ENCODE results near the gene PLA2G1B. TPM values are rescaled to one million over a fixed set of nuclear protein-coding genes. Genes with fewer than 3 reads are reported as not detected.

Gene PLA2G1B
- total RNA-seq, 1 experiment from 2014 or later: not detected

- peaks cover 18% of the 10 kb centered on the region for H3K36me3 Mint-ChIP-seq (ENCODE audit: insufficient read depth, unreplicated experiment)
- no peak overlapping the region for H3K27ac Mint-ChIP-seq (ENCODE audit: unreplicated experiment)
- TF ChIP-seq CTCF (IDR thresholded peaks at IDR 0.05; ENCODE audit: unreplicated experiment): no peak
- H3K4me1 Mint-ChIP-seq (ENCODE audit: low read depth, unreplicated experiment): peaks cover 10% of the 10 kb centered on the region
- BruUV-seq (replicated peaks): no TSS peak
- intact Hi-C loops (cut with micrococcal nuclease; ENCODE audit: unreplicated experiment): no loop called here
- H3K27me3 Mint-ChIP-seq (ENCODE audit: unreplicated experiment): peaks cover 43% of the 10 kb centered on the region
- no peak for DNase-seq
- CTCF ChIA-PET: interaction anchor here (0.5 to 1.7 kb wide), 3 partner anchors 48 to 64 kb away, joined by 3 to 5 read pairs (median 3); partner anchors contain the start of gene SIRT4
- H3K9me3 Mint-ChIP-seq (ENCODE audit: low read depth, unreplicated experiment): no peaks in the 10 kb centered on the region
- H3K4me3 Mint-ChIP-seq (ENCODE audit: low read depth, unreplicated experiment): no peak overlapping the region
Measured at GRCh38 chr12:120365675-120366340, 38.2 kb upstream of the PLA2G1B start.

- H3K36me3 Mint-ChIP-seq (ENCODE audit: insufficient read depth, unreplicated experiment): peaks cover 7% of the 10 kb centered on the region
- peaks cover 10% of the 10 kb centered on the region for H3K4me1 Mint-ChIP-seq (ENCODE audit: low read depth, unreplicated experiment)
- peaks cover 31% of the 10 kb centered on the region for H3K27me3 Mint-ChIP-seq (ENCODE audit: unreplicated experiment)
- no peak for TF ChIP-seq CTCF (IDR thresholded peaks at IDR 0.05; ENCODE audit: unreplicated experiment)
- intact Hi-C loops (cut with micrococcal nuclease; ENCODE audit: unreplicated experiment): no loop called here
- H3K4me3 Mint-ChIP-seq (ENCODE audit: low read depth, unreplicated experiment): no peak overlapping the region
- DNase-seq: no peak
- BruUV-seq (replicated peaks): no TSS peak
- H3K9me3 Mint-ChIP-seq (ENCODE audit: low read depth, unreplicated experiment): no peaks in the 10 kb centered on the region
- CTCF ChIA-PET: interaction anchor here (0.6 kb wide), 2 partner anchors 20 to 60 kb away, joined by 3 to 4 read pairs; no protein-coding TSS in a partner anchor
- H3K27ac Mint-ChIP-seq (ENCODE audit: unreplicated experiment): no peak overlapping the region
Measured at GRCh38 chr12:120364487-120364886, 36.9 kb upstream of the PLA2G1B start.

- DNase-seq: no peak
- H3K36me3 Mint-ChIP-seq (ENCODE audit: insufficient read depth, unreplicated experiment): peaks cover 7% of the 10 kb centered on the region
- H3K27ac Mint-ChIP-seq (ENCODE audit: unreplicated experiment): no peak overlapping the region
- H3K4me3 Mint-ChIP-seq (ENCODE audit: low read depth, unreplicated experiment): no peak overlapping the region
- H3K9me3 Mint-ChIP-seq (ENCODE audit: low read depth, unreplicated experiment): no peaks in the 10 kb centered on the region
- CTCF ChIA-PET: interaction anchor here (0.5 kb wide), 1 partner anchor 189 kb away, joined by 6 read pairs; no protein-coding TSS in a partner anchor
- no TSS peak for BruUV-seq (replicated peaks)
- no peak for TF ChIP-seq CTCF (IDR thresholded peaks at IDR 0.05; ENCODE audit: unreplicated experiment)
- intact Hi-C loops (cut with micrococcal nuclease; ENCODE audit: unreplicated experiment): no loop called here
- peaks cover 36% of the 10 kb centered on the region for H3K27me3 Mint-ChIP-seq (ENCODE audit: unreplicated experiment)
- H3K4me1 Mint-ChIP-seq (ENCODE audit: low read depth, unreplicated experiment): peaks cover 10% of the 10 kb centered on the region
Measured at GRCh38 chr12:120363274-120363855, 35.8 kb upstream of the PLA2G1B start.

GRCh38 chr12:120362516-120363273 is 35.1 kb upstream of the PLA2G1B start:
- no TSS peak for BruUV-seq (replicated peaks)
- Mint-ChIP-seq H3K4me3 (ENCODE audit: low read depth, unreplicated experiment) (no peak overlapping the region), H3K9me3 (ENCODE audit: low read depth, unreplicated experiment) (no peaks in the 10 kb centered on the region), H3K27ac (ENCODE audit: unreplicated experiment) (no peak overlapping the region), H3K4me1 (ENCODE audit: low read depth, unreplicated experiment) (peaks cover 10% of the 10 kb centered on the region), H3K36me3 (ENCODE audit: insufficient read depth, unreplicated experiment) (peaks cover 7% of the 10 kb centered on the region), H3K27me3 (ENCODE audit: unreplicated experiment) (peaks cover 41% of the 10 kb centered on the region)
- CTCF ChIA-PET: interaction anchor here (0.5 kb wide), 1 partner anchor 190 kb away, joined by 6 read pairs; no protein-coding TSS in a partner anchor
- no peak for DNase-seq
- no peak for TF ChIP-seq CTCF (IDR thresholded peaks at IDR 0.05; ENCODE audit: unreplicated experiment)
- intact Hi-C loops (cut with micrococcal nuclease; ENCODE audit: unreplicated experiment): no loop called here

Measured in Calu3 (cell line).